Stimulated activated CD8-positive, alpha-beta memory T cell treated with anti-CD3 and anti-CD28 coated beads, Interleukin-2, amount 100 ng/mL, for 48 hours (primary cell): Measurements from ENCODE around the gene EME1.
A peak's percentile ranks its signal among the peaks of the same experiment; 100 is the strongest.

Experiments
- DNase-seq, 2 donors: peaks; one replicate each; pipeline ENCODE4 v3.0.0-alpha.2; 2020; ENCODE audit warnings: low read depth in 2 of 2

Gene EME1

GRCh38 chr17:50348522-50349242, 24.3 kb upstream of the EME1 start:
- DNase-seq: no peak

GRCh38 chr17:50349243-50349600, 23.8 kb upstream of the EME1 start:
- no peak for DNase-seq

GRCh38 chr17:50350733-50351132, 22.3 kb upstream of the EME1 start:
- DNase-seq: no peak

- no peak for DNase-seq
These were observed 20.8 kb upstream of the EME1 start for GRCh38 chr17:50352072-50352692.

- no peak for DNase-seq
These were observed 20.1 kb upstream of the EME1 start for GRCh38 chr17:50352693-50353599.

- no peak for DNase-seq
These were observed 19.3 kb upstream of the EME1 start for GRCh38 chr17:50353600-50354195.

- no peak for DNase-seq
These were observed 18.8 kb upstream of the EME1 start for GRCh38 chr17:50354198-50354597.

- DNase-seq: no peak
These were observed 18.3 kb upstream of the EME1 start for GRCh38 chr17:50354776-50355175.

- DNase-seq: no peak
These were observed 17.7 kb upstream of the EME1 start for GRCh38 chr17:50355336-50355700.

GRCh38 chr17:50355701-50356341, 17.2 kb upstream of the EME1 start:
- no peak for DNase-seq

GRCh38 chr17:50356418-50356817, 16.6 kb upstream of the EME1 start:
- DNase-seq: no peak

GRCh38 chr17:50356892-50357510, 16.0 kb upstream of the EME1 start:
- DNase-seq: no peak

- no peak for DNase-seq
These were observed 14.9 kb upstream of the EME1 start for GRCh38 chr17:50358177-50358576.

- no peak for DNase-seq
These were observed 13.9 kb upstream of the EME1 start for GRCh38 chr17:50359005-50359699.

GRCh38 chr17:50359998-50360461, 13.0 kb upstream of the EME1 start:
- DNase-seq: no peak

GRCh38 chr17:50360486-50361115, 12.4 kb upstream of the EME1 start:
- DNase-seq: no peak

- DNase-seq: peak in 1 of 2 donors; percentile 24
These were observed 11.2 kb upstream of the EME1 start for GRCh38 chr17:50361561-50362480.

GRCh38 chr17:50362661-50363060, 10.4 kb upstream of the EME1 start:
- DNase-seq: no peak
